Hepatocyte (in vitro differentiated cells): ENCODE results near the gene TPPP. TPM values are rescaled to one million over a fixed set of nuclear protein-coding genes. Genes with fewer than 3 reads are reported as not detected.
"Not testable (repeated sequence)": the region's sequence is repeated elsewhere in the genome, so short reads cannot be mapped to it uniquely, and the experiment has no call there.

ENCODE experiments used
- DNase-seq: peaks from one replicate; pipeline ENCODE4 v3.0.0-alpha.2; 2016; ENCODE audit warnings: low spot score
- H2AFZ ChIP-seq: fragments of 200-600 bp; sonication (generic); 2 replicates; pipeline ENCODE4 v1.6.0; 2016; ENCODE audit warnings: antibody characterized with exemption, mild to moderate bottlenecking
- H3K27ac ChIP-seq: fragments of 200-600 bp; sonication (generic); 2 replicates; pipeline ENCODE4 v1.5.1; 2016; ENCODE audit warnings: mild to moderate bottlenecking
- H3K27me3 ChIP-seq: fragments of 200-600 bp; sonication (generic); 2 replicates; pipeline ENCODE4 v1.6.1; 2016
- H3K36me3 ChIP-seq: fragments of 200-600 bp; sonication (generic); replicated peaks from 2 replicates; pipeline ENCODE4 v1.5.1; 2016; ENCODE audit warnings: low read depth; ENCODE audit not compliant: insufficient read depth
- H3K4me1 ChIP-seq: fragments of 200-600 bp; sonication (generic); 2 replicates; pipeline ENCODE4 v1.5.1; 2016; ENCODE audit warnings: mild to moderate bottlenecking, moderate library complexity; ENCODE audit not compliant: insufficient read depth
- H3K4me2 ChIP-seq: fragments of 200-600 bp; sonication (generic); 2 replicates; pipeline ENCODE4 v1.6.0; 2016
- H3K4me3 ChIP-seq: fragments of 200-600 bp; sonication (generic); 2 replicates; pipeline ENCODE4 v1.5.1; 2016; ENCODE audit warnings: mild to moderate bottlenecking
- H3K79me2 ChIP-seq: fragments of 200-600 bp; sonication (generic); 2 replicates; pipeline ENCODE4 v1.6.0; 2017; ENCODE audit warnings: mild to moderate bottlenecking
- H3K9me2 ChIP-seq: fragments of 200-600 bp; sonication (generic); replicated peaks from 2 replicates; pipeline ENCODE4 v1.6.0; 2017; ENCODE audit warnings: mild to moderate bottlenecking; ENCODE audit not compliant: insufficient read depth
- H3K9me3 ChIP-seq: fragments of 200-600 bp; sonication (generic); 2 replicates; pipeline ENCODE4 v1.5.1; 2016; ENCODE audit warnings: low read depth, mild to moderate bottlenecking
- H4K20me1 ChIP-seq: fragments of 200-600 bp; sonication (generic); 2 replicates; pipeline ENCODE4 v1.6.0; 2016; ENCODE audit warnings: mild to moderate bottlenecking; ENCODE audit not compliant: insufficient read depth, poor library complexity, severe bottlenecking
- CTCF ChIP-seq: fragments of 200-600 bp; sonication (generic); IDR thresholded peaks from 2 replicates; pipeline ENCODE4 v1.5.1; 2016; ENCODE audit warnings: antibody characterized with exemption, mild to moderate bottlenecking; ENCODE audit not compliant: poor library complexity
- EZH2 ChIP-seq: fragments of 200-600 bp; sonication (generic); IDR thresholded peaks from 2 replicates; pipeline ENCODE4 v1.6.1; 2016; ENCODE audit warnings: antibody characterized with exemption, mild to moderate bottlenecking, borderline replicate concordance
- EZH2phosphoT487 ChIP-seq: fragments of 200-600 bp; sonication (generic); IDR thresholded peaks from one replicate; pipeline ENCODE4 v1.6.1; 2018; ENCODE audit warnings: antibody characterized with exemption, mild to moderate bottlenecking, low read depth, moderate library complexity; ENCODE audit not compliant: unreplicated experiment, severe bottlenecking
- WGBS: methylation state at CpG from one replicate; pipeline ENCODE4 v1.1.6; 2016; ENCODE audit warnings: low lambda C conversion rate; ENCODE audit errors: missing lambda C conversion rate; 5-methylcytosine and 5-hydroxymethylcytosine counted together
- polyA plus RNA-seq: library from polyadenylated mRNA; unstranded; fragments of >200 nt; fragmentation: Nextera tagmentation; extraction: Ambion mirVana; gene quantifications from 2 replicates; pipeline ENCODE4 v1.2.1, GENCODE V29; 2016
- total RNA-seq: library from RNA; depleted of rRNA; stranded (reverse); fragments of >200 nt; gene quantifications from 2 replicates; pipeline ENCODE4 v1.2.3, GENCODE V29; 2014

The TPPP gene
- total and polyA plus RNA-seq, 2 experiments from 2014 or later: 2.0 to 4.3 TPM

- Histone ChIP-seq H3K36me3 (no peaks in the 10 kb centered on the region), H3K9me2 (no peaks in the 10 kb centered on the region), H3K4me2 (peak overlapping the region; percentile 84), H3K79me2 (no peaks in the 10 kb centered on the region), H3K27me3 (no peaks in the 10 kb centered on the region), H3K4me1 (no peaks in the 10 kb centered on the region), H3K4me3 (no peak overlapping the region), H3K27ac (no peak overlapping the region), H3K9me3 (no peaks in the 10 kb centered on the region), H4K20me1 (no peaks in the 10 kb centered on the region), H2AFZ (no peak overlapping the region)
- no peak for DNase-seq
- TF ChIP-seq EZH2phosphoT487: no peak
- no peak for TF ChIP-seq EZH2
- no peak for TF ChIP-seq CTCF
- WGBS: no CpG with 5 or more reads among the region's 2 CpGs
Observed at GRCh38 chr5:691817-692528, 1.2 kb downstream of the TPPP start.

GRCh38 chr5:691049-691448 is 2.1 kb downstream of the TPPP start:
- H3K4me3 ChIP-seq, H3K27me3 ChIP-seq, H3K36me3 ChIP-seq, H3K9me3 ChIP-seq, H3K9me2 ChIP-seq, H3K4me1 ChIP-seq, H3K27ac ChIP-seq, H2AFZ ChIP-seq, DNase-seq, H3K79me2 ChIP-seq, H3K4me2 ChIP-seq, H4K20me1 ChIP-seq: not testable (repeated sequence)
- 17% methylated on average over 5 of the region's 23 CpGs for WGBS

- H3K79me2 ChIP-seq, H3K4me3 ChIP-seq, H3K4me1 ChIP-seq, H4K20me1 ChIP-seq, H3K27ac ChIP-seq, DNase-seq, H3K27me3 ChIP-seq, H3K9me2 ChIP-seq, H2AFZ ChIP-seq, H3K9me3 ChIP-seq, H3K4me2 ChIP-seq, H3K36me3 ChIP-seq: not testable (repeated sequence)
- no CpG with 5 or more reads among the region's 12 CpGs for WGBS
Observed at GRCh38 chr5:690293-690692, 2.9 kb downstream of the TPPP start.

- not testable (repeated sequence) for H3K4me2 ChIP-seq, H2AFZ ChIP-seq, H3K79me2 ChIP-seq, H3K4me1 ChIP-seq, H3K9me2 ChIP-seq, H3K27me3 ChIP-seq, H3K4me3 ChIP-seq, H3K36me3 ChIP-seq, H4K20me1 ChIP-seq, H3K9me3 ChIP-seq, H3K27ac ChIP-seq, DNase-seq
- 93% methylated on average over 17 of the region's 30 CpGs for WGBS
Observed at GRCh38 chr5:688348-689010, 4.7 kb downstream of the TPPP start.

GRCh38 chr5:686936-687335 is 6.2 kb downstream of the TPPP start:
- H3K4me1 ChIP-seq, H2AFZ ChIP-seq, H3K9me3 ChIP-seq, H3K36me3 ChIP-seq, H3K79me2 ChIP-seq, DNase-seq, H3K4me2 ChIP-seq, H3K9me2 ChIP-seq, H3K27me3 ChIP-seq, H3K27ac ChIP-seq, H4K20me1 ChIP-seq, H3K4me3 ChIP-seq: not testable (repeated sequence)
- 75% methylated on average over 10 of the region's 12 CpGs for WGBS

GRCh38 chr5:686172-686523 is 7.0 kb downstream of the TPPP start:
- WGBS: 85% methylated on average over 12 of the region's 12 CpGs
- not testable (repeated sequence) for H3K4me3 ChIP-seq, H3K9me2 ChIP-seq, DNase-seq, H3K79me2 ChIP-seq, H3K9me3 ChIP-seq, H2AFZ ChIP-seq, H3K27ac ChIP-seq, H3K27me3 ChIP-seq, H3K4me1 ChIP-seq, H3K36me3 ChIP-seq, H3K4me2 ChIP-seq, H4K20me1 ChIP-seq
